HepG2 (cell line): ENCODE data around the gene CCNQ. TPM values are rescaled to one million over a fixed set of nuclear protein-coding genes. Genes with fewer than 3 reads are reported as not detected.

Source experiments
- FOXO1 ChIP-seq: sonication (generic); formaldehyde crosslinking; IDR thresholded peaks from 2 replicates; pipeline ENCODE4 v1.4.0; 2020; ENCODE audit warnings: missing genetic modification reagents
- HNF1A ChIP-seq, 2 experiments: sonication (generic) in 1 of 2; formaldehyde crosslinking in 1 of 2; IDR thresholded peaks; 2 replicates each; pipeline versions ENCODE4 v1.4.0 to v1.6.1; 2016 to 2020; ENCODE audit warnings: borderline replicate concordance in 1 of 2, low read depth in 1 of 2, mild to moderate bottlenecking in 1 of 2, missing genetic modification reagents in 1 of 2
- NCOR1 ChIP-seq: fragments of 200-600 bp; sonication (generic); IDR thresholded peaks from 2 replicates; pipeline ENCODE4 v1.7.0; 2017; ENCODE audit warnings: antibody characterized with exemption, low read length, borderline replicate concordance
- NFIC ChIP-seq: IDR thresholded peaks from 2 replicates; pipeline ENCODE4 v1.6.1; 2012; ENCODE audit warnings: mild to moderate bottlenecking, low read length, inconsistent platforms
- PPARG ChIP-seq: conservative IDR thresholded peaks from 2 replicates; pipeline ENCODE4 v1.6.1; 2016; ENCODE audit warnings: missing biosample characterization, missing genetic modification reagents
- REST ChIP-seq, 2 experiments: IDR thresholded peaks; 2 replicates each; pipeline ENCODE4 v1.6.1; 2011 to 2012; ENCODE audit warnings: low read length in 2 of 2, borderline replicate concordance in 1 of 2, low read depth in 1 of 2, mild to moderate bottlenecking in 1 of 2, moderate library complexity in 1 of 2
- ZNF318 ChIP-seq: sonication (generic); formaldehyde crosslinking; IDR thresholded peaks from 2 replicates; pipeline ENCODE4 v1.4.0; 2020; ENCODE audit warnings: mild to moderate bottlenecking, missing genetic modification reagents
- ZNF710 ChIP-seq: sonication (generic); formaldehyde crosslinking; IDR thresholded peaks from 2 replicates; pipeline ENCODE4 v1.5.0; 2020; ENCODE audit warnings: mild to moderate bottlenecking, missing genetic modification reagents, borderline replicate concordance
- polyA plus RNA-seq, 8 experiments: library from polyadenylated mRNA; depleted of rRNA in 3 of 8; stranded (reverse) in 7 of 8; unstranded in 1 of 8; fragments of >200 nt; fragmentation: Illumina TruSeq in 4 of 8; extraction: Trizol in 4 of 8; gene quantifications; 2 replicates each; pipeline versions ENCODE4 v1.2.1 to v1.2.3, GENCODE V29; 2011 to 2016; ENCODE audit warnings: low read depth in 4 of 8, missing spikeins in 1 of 8, mixed read lengths in 1 of 8; ENCODE audit not compliant: insufficient read depth in 1 of 8
- total RNA-seq, 5 experiments: library from RNA; depleted of rRNA; stranded (reverse); fragments of >200 nt; fragmentation: Illumina TruSeq; extraction: Trizol; gene quantifications; 2 replicates each; pipeline ENCODE4 v1.2.3, GENCODE V29; 2016; ENCODE audit warnings: low read depth in 1 of 5

Gene CCNQ
- total and polyA plus RNA-seq, 2 of the 13 experiments (the other 11 are each of a cell fraction or from before 2014, with no cell fraction given): 15.0 to 25.5 TPM

GRCh38 chrX:153562546-153562945, 36.4 kb downstream of the CCNQ start (continued):
- no peak for TF ChIP-seq ZNF318 (CRISPR knock-in tag)
- TF ChIP-seq PPARG: no peak
- TF ChIP-seq NFIC: no peak
- no peak for TF ChIP-seq FOXO1 (CRISPR knock-in tag)
- no peak for TF ChIP-seq ZNF710
- TF ChIP-seq NCOR1: no peak
- TF ChIP-seq REST (IDR thresholded peaks at IDR 0.05; ENCODE audit: borderline replicate concordance in 1 of 2, low read depth in 1 of 2, low read length in 2 of 2): no peak
- no peak for TF ChIP-seq HNF1A (IDR thresholded peaks at IDR 0.05; ENCODE audit: low read depth)
- no peak for TF ChIP-seq HNF1A (CRISPR knock-in tag; IDR thresholded peaks at IDR 0.05; ENCODE audit: borderline replicate concordance)
